ENCODE data around the gene B4GALT6. TPM values are rescaled to one million over a fixed set of nuclear protein-coding genes. Genes with fewer than 3 reads are reported as not detected.

The B4GALT6 gene
- total RNA-seq, 1 donor from 2014 or later: 16.3 TPM

DNA sequence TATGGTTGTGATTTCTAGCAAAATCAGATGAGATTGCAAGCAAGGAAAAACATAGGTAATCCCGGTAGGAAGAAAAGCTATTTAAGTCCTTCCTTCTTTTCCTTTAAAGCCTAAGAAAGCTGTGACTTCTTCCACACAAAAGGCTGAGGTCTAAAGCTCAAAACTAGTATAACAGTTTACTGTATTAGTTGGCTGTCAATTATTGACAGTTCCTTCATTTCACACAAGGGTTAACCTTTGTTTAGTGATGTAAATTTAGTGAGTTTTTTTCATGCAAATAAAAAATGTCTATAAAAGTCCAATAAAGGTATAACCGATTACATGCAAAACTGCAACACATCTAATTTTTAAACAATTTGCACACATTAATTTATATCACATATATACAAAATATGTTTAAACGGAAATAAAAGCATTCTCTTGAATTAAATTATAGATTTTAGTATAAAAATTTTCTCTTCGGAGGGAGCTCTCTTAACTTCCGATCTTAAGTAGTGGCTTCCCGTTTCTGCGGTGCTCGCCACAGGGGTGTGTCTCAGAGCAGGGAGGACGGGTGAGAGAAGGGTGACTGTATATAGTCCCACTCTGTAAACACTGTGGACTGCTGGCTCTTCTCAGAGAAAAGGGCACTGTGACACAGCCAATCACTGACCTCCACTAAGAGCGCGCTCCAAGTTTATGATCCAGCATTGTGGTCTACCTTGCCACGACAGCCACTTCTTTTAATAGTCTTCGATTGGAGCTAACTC, 59.3 kb downstream of the B4GALT6 start:
- H3K4me2 ChIP-seq: no peak overlapping the region
- peaks cover 2% of the 10 kb centered on the region for H3K27me3 Mint-ChIP-seq (ENCODE audit: insufficient read depth, low read depth)
- H3K9me3 ChIP-seq (ENCODE audit: low read depth): peaks cover 8% of the 10 kb centered on the region
- no peaks in the 10 kb centered on the region for H3K79me2 ChIP-seq (ENCODE audit: low read depth)
- no peak overlapping the region for H2AFZ ChIP-seq (replicated peaks)
- no peaks in the 10 kb centered on the region for H3F3A ChIP-seq (ENCODE audit: low read depth)
- H4K20me1 ChIP-seq (ENCODE audit: low read depth): no peaks in the 10 kb centered on the region
- no peak overlapping the region for H3K9ac ChIP-seq
- H3K27me3 ChIP-seq: no peaks in the 10 kb centered on the region
- no peak overlapping the region for H3K4me3 Mint-ChIP-seq
- peaks cover 3% of the 10 kb centered on the region for H3K9me3 Mint-ChIP-seq
- H3K36me3 ChIP-seq: peaks cover 20% of the 10 kb centered on the region
- TF ChIP-seq EZH2 (IDR thresholded peaks at IDR 0.05): no peak
- no peak for TF ChIP-seq EZH2phosphoT487 (IDR thresholded peaks at IDR 0.05)
- TF ChIP-seq, protein P1, sequence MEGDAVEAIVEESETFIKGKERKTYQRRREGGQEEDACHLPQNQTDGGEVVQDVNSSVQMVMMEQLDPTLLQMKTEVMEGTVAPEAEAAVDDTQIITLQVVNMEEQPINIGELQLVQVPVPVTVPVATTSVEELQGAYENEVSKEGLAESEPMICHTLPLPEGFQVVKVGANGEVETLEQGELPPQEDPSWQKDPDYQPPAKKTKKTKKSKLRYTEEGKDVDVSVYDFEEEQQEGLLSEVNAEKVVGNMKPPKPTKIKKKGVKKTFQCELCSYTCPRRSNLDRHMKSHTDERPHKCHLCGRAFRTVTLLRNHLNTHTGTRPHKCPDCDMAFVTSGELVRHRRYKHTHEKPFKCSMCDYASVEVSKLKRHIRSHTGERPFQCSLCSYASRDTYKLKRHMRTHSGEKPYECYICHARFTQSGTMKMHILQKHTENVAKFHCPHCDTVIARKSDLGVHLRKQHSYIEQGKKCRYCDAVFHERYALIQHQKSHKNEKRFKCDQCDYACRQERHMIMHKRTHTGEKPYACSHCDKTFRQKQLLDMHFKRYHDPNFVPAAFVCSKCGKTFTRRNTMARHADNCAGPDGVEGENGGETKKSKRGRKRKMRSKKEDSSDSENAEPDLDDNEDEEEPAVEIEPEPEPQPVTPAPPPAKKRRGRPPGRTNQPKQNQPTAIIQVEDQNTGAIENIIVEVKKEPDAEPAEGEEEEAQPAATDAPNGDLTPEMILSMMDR (IDR thresholded peaks at IDR 0.05): no peak
- H3K4me1 Mint-ChIP-seq: no peaks in the 10 kb centered on the region
- H3K27ac Mint-ChIP-seq: no peak overlapping the region
- H3K27ac ChIP-seq: no peak overlapping the region
- H3K4me1 ChIP-seq: no peaks in the 10 kb centered on the region
- no peak for DNase-seq (ENCODE audit: low spot score)
- H3K36me3 Mint-ChIP-seq: peaks cover 25% of the 10 kb centered on the region
- H3K4me3 ChIP-seq: no peak overlapping the region

DNA sequence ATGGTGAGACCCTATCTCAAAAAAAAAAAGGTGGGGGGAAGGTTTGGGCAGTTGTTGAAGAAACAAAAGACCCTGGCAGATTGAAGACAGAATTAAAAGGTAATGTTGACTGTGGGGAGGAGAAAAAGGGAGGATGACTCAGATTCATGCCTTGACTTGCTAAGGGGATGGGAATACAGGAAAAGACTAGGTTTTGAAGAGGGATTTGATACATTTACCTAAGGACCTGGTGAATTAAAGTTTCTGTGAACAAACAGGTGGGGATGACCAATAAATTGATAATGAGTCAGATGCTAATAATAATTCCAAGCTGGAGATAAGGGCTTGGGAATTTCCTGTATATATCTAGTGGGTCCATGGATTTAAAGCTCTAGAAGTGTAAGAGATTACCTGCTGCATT, 65.1 kb downstream of the B4GALT6 start:
- Histone ChIP-seq H3K27me3 (no peaks in the 10 kb centered on the region), H2AFZ (replicated peaks) (no peak overlapping the region), H4K20me1 (ENCODE audit: low read depth) (no peaks in the 10 kb centered on the region), H3K4me1 (no peaks in the 10 kb centered on the region), H3K4me3 (no peak overlapping the region), H3K79me2 (ENCODE audit: low read depth) (no peaks in the 10 kb centered on the region), H3K36me3 (no peaks in the 10 kb centered on the region), H3K9ac (no peak overlapping the region), H3K4me2 (no peak overlapping the region), H3F3A (ENCODE audit: low read depth) (no peaks in the 10 kb centered on the region), H3K9me3 (ENCODE audit: low read depth) (no peaks in the 10 kb centered on the region), H3K27ac (no peak overlapping the region)
- TF ChIP-seq, protein P1 (IDR thresholded peaks at IDR 0.05): no peak
- TF ChIP-seq EZH2 (IDR thresholded peaks at IDR 0.05): no peak
- no peak for TF ChIP-seq EZH2phosphoT487 (IDR thresholded peaks at IDR 0.05)
- no peaks in the 10 kb centered on the region for H3K4me1 Mint-ChIP-seq
- peaks cover 2% of the 10 kb centered on the region for H3K27me3 Mint-ChIP-seq (ENCODE audit: insufficient read depth, low read depth)
- DNase-seq (ENCODE audit: low spot score): no peak
- no peaks in the 10 kb centered on the region for H3K9me3 Mint-ChIP-seq
- no peak overlapping the region for H3K4me3 Mint-ChIP-seq
- no peak overlapping the region for H3K27ac Mint-ChIP-seq
- peaks cover 2% of the 10 kb centered on the region for H3K36me3 Mint-ChIP-seq

DNA sequence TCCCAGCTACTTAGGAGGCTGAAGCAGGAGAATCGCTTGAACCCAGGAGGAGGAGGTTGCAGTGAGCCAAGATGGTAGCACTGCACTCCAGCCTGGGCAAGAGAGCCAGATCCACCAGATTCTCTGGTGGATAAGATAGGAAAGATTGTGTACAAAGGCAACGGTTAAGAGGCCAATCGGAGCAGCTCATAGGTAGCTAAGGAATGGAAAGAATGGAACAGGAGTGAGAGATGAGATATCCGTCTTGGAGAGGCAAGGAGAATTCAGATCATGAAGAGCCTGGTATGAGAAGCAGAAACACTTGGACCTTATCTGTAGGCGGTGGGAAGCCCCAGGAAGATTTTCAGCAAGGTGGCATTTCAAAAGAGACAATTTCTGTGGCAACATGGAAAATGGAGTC, 65.6 kb downstream of the B4GALT6 start:
- peaks cover 2% of the 10 kb centered on the region for H3K27me3 Mint-ChIP-seq (ENCODE audit: insufficient read depth, low read depth)
- H3K4me3 Mint-ChIP-seq: no peak overlapping the region
- Histone ChIP-seq H3K9ac (no peak overlapping the region), H2AFZ (replicated peaks) (no peak overlapping the region), H3K4me2 (no peak overlapping the region), H3K9me3 (ENCODE audit: low read depth) (no peaks in the 10 kb centered on the region), H3F3A (ENCODE audit: low read depth) (no peaks in the 10 kb centered on the region), H4K20me1 (ENCODE audit: low read depth) (no peaks in the 10 kb centered on the region), H3K4me3 (no peak overlapping the region), H3K27me3 (no peaks in the 10 kb centered on the region), H3K27ac (no peak overlapping the region), H3K36me3 (no peaks in the 10 kb centered on the region), H3K79me2 (ENCODE audit: low read depth) (no peaks in the 10 kb centered on the region), H3K4me1 (no peaks in the 10 kb centered on the region)
- no peaks in the 10 kb centered on the region for H3K9me3 Mint-ChIP-seq
- DNase-seq (ENCODE audit: low spot score): no peak
- H3K36me3 Mint-ChIP-seq: peaks cover 2% of the 10 kb centered on the region
- H3K4me1 Mint-ChIP-seq: no peaks in the 10 kb centered on the region
- TF ChIP-seq EZH2 (IDR thresholded peaks at IDR 0.05) (no peak), EZH2phosphoT487 (IDR thresholded peaks at IDR 0.05) (no peak)
- TF ChIP-seq, protein P1 (IDR thresholded peaks at IDR 0.05): no peak
- no peak overlapping the region for H3K27ac Mint-ChIP-seq
